IMR-90 (cell line): Measurements from ENCODE around the gene CLK3. TPM values are rescaled to one million over a fixed set of nuclear protein-coding genes. Genes with fewer than 3 reads are reported as not detected.

ENCODE experiments used
- ATAC-seq: fragments of 200-7000 bp; cut with Tn5 transposase; 2 replicates; pipeline ENCODE4 v1.9.1; 2020; ENCODE audit warnings: low read depth, mild to moderate bottlenecking, moderate library complexity
- BruUV-seq: library from RNA; stranded (reverse); fragments of 400-500 nt; replicated peaks from 2 replicates; lab custom pipeline; 2021; lab: Mats Ljungman, UMichigan
- CTCF ChIA-PET: fragments of 300-600 bp; formaldehyde crosslinking; extraction: SDS; loops from one replicate; lab custom pipeline; 2021; ENCODE audit warnings: antibody characterized with exemption; lab: Yijun Ruan, JAX
- POLR2A ChIA-PET: fragments of 300-600 bp; sonication (Branson Sonifier 250); formaldehyde crosslinking; loops from one replicate; lab custom pipeline; 2022; ENCODE audit warnings: antibody characterized with exemption; ENCODE audit not compliant: unreplicated experiment; lab: Charles Lee
- DNase-seq: peaks from one replicate; pipeline ENCODE4 v3.0.0; 2013
- H2AFZ ChIP-seq: replicated peaks from 2 replicates; pipeline ENCODE3; 2013; ENCODE audit warnings: low read length, mild to moderate bottlenecking; ENCODE audit not compliant: poor library complexity
- H2AK5ac ChIP-seq: 2 replicates; pipeline ENCODE4 v1.6.1; 2013; ENCODE audit warnings: low read depth, low read length, inconsistent platforms
- H2AK9ac ChIP-seq: replicated peaks from 2 replicates; pipeline ENCODE3; 2013; ENCODE audit warnings: mild to moderate bottlenecking, low read depth, low read length, moderate library complexity; ENCODE audit not compliant: poor library complexity
- H2BK120ac ChIP-seq: 2 replicates; pipeline ENCODE4 v1.6.1; 2013; ENCODE audit warnings: low read depth, low read length, inconsistent platforms
- H2BK15ac ChIP-seq: 3 replicates; pipeline ENCODE4 v1.6.1; 2013; ENCODE audit warnings: low read depth, low read length, inconsistent platforms
- H2BK20ac ChIP-seq: 2 replicates; pipeline ENCODE4 v1.6.1; 2013; ENCODE audit warnings: low read depth, mild to moderate bottlenecking, inconsistent platforms, low read length, moderate library complexity
- H2BK5ac ChIP-seq: 2 replicates; pipeline ENCODE4 v1.6.1; 2013; ENCODE audit warnings: mild to moderate bottlenecking, low read depth, low read length, inconsistent platforms; ENCODE audit not compliant: poor library complexity, severe bottlenecking
- H3K14ac ChIP-seq: replicated peaks from 2 replicates; pipeline ENCODE4 v1.6.1; 2013; ENCODE audit warnings: low read depth, low read length, inconsistent platforms
- H3K18ac ChIP-seq: 2 replicates; pipeline ENCODE4 v1.6.1; 2013; ENCODE audit warnings: low read depth, low read length, control low read depth
- H3K23ac ChIP-seq: 2 replicates; pipeline ENCODE4 v1.6.1; 2013; ENCODE audit warnings: low read depth, low read length, inconsistent platforms
- H3K27ac ChIP-seq: 2 replicates; pipeline ENCODE4 v1.5.1; 2013; ENCODE audit warnings: mild to moderate bottlenecking, control low read depth, low read length; ENCODE audit not compliant: insufficient read depth
- H3K27me3 ChIP-seq: 2 replicates; pipeline ENCODE4 v1.6.1; 2013; ENCODE audit warnings: low read length; ENCODE audit not compliant: control insufficient read depth, insufficient read depth
- H3K36me3 ChIP-seq: 2 replicates; pipeline ENCODE4 v1.6.1; 2013; ENCODE audit warnings: low read length, mixed read lengths; ENCODE audit not compliant: control insufficient read depth, insufficient read depth
- H3K4ac ChIP-seq: 2 replicates; pipeline ENCODE4 v1.6.1; 2013; ENCODE audit warnings: low read depth, low read length, inconsistent platforms
- H3K4me1 ChIP-seq: 2 replicates; pipeline ENCODE4 v1.6.1; 2013; ENCODE audit warnings: low read length, mixed read lengths; ENCODE audit not compliant: control insufficient read depth, insufficient read depth
- H3K4me2 ChIP-seq: 2 replicates; pipeline ENCODE4 v1.6.1; 2013; ENCODE audit warnings: low read depth, mild to moderate bottlenecking, control low read depth, low read length, moderate library complexity
- H3K4me3 ChIP-seq: 2 replicates; pipeline ENCODE4 v1.5.1; 2013; ENCODE audit warnings: low read depth, mild to moderate bottlenecking, control low read depth, low read length, moderate library complexity; ENCODE audit not compliant: insufficient read depth
- H3K56ac ChIP-seq: 2 replicates; pipeline ENCODE4 v1.6.1; 2013; ENCODE audit warnings: low read length, inconsistent platforms; ENCODE audit not compliant: insufficient read depth; ENCODE audit errors: extremely low read depth
- H3K79me1 ChIP-seq, 2 experiments: 2 replicates each; pipeline ENCODE4 v1.6.1; 2013; ENCODE audit warnings: low read length in 2 of 2, inconsistent platforms in 1 of 2, low read depth in 1 of 2
- H3K9ac ChIP-seq: 2 replicates; pipeline ENCODE4 v1.6.1; 2013; ENCODE audit warnings: low read depth, low read length, control low read depth
- H3K9me1 ChIP-seq: 2 replicates; pipeline ENCODE4 v1.6.1; 2013; ENCODE audit warnings: low read length, inconsistent platforms; ENCODE audit not compliant: insufficient read depth
- H3K9me3 ChIP-seq: 2 replicates; pipeline ENCODE4 v1.6.1; 2013; ENCODE audit warnings: low read length; ENCODE audit not compliant: control insufficient read depth, insufficient read depth
- H4K20me1 ChIP-seq: 2 replicates; pipeline ENCODE4 v1.6.1; 2013; ENCODE audit warnings: low read length, inconsistent platforms; ENCODE audit not compliant: insufficient read depth
- H4K5ac ChIP-seq: 2 replicates; pipeline ENCODE4 v1.6.1; 2013; ENCODE audit warnings: mild to moderate bottlenecking, low read depth, low read length, control low read depth
- H4K8ac ChIP-seq, 2 experiments: 2 replicates each; pipeline ENCODE4 v1.6.1; 2013; ENCODE audit warnings: low read depth in 2 of 2, low read length in 2 of 2, control low read depth in 1 of 2, inconsistent platforms in 1 of 2
- H4K91ac ChIP-seq: 2 replicates; pipeline ENCODE4 v1.6.1; 2013; ENCODE audit warnings: low read depth, low read length, inconsistent platforms; ENCODE audit not compliant: insufficient read depth
- MAFK ChIP-seq: IDR thresholded peaks from 2 replicates; pipeline ENCODE4 v1.6.1; 2012; ENCODE audit warnings: low read depth, low read length, improper control_type of control experiment
- MXI1 ChIP-seq: IDR thresholded peaks from 2 replicates; pipeline ENCODE4 v1.6.1; 2012; ENCODE audit warnings: low read depth, mild to moderate bottlenecking, low read length, moderate library complexity, borderline replicate concordance
- SMC3 ChIP-seq: fragments of 150-350 bp; IDR thresholded peaks from 2 replicates; pipeline ENCODE4 v1.6.1; 2016; ENCODE audit warnings: low read depth, mild to moderate bottlenecking, antibody characterized with exemption, low read length, moderate library complexity
- WGBS, 2 experiments: methylation state at CpG; one replicate each; pipeline versions ENCODE4 v1.1.5 to v1.1.7; 2013; ENCODE audit warnings: missing lambda C conversion rate in 2 of 2; ENCODE audit not compliant: insufficient read length in 1 of 2; ENCODE audit errors: extremely low coverage in 2 of 2; 5-methylcytosine and 5-hydroxymethylcytosine counted together
- dilution Hi-C: fragments of 300-500 bp; cut with HindIII; formaldehyde crosslinking; loops from one replicate; pipeline ENCODE4 v1.14.3; 2018; ENCODE audit warnings: low sequenced_read_pairs; ENCODE audit not compliant: unreplicated experiment
- in situ Hi-C: fragments of 300-500 bp; cut with MboI; formaldehyde crosslinking; loops from 3 replicates; pipeline ENCODE4 v1.14.3; 2019; ENCODE audit warnings: low sequenced_read_pairs, inconsistent platforms, mixed read lengths
- intact Hi-C: fragments of 100-400 bp; cut with micrococcal nuclease; formaldehyde crosslinking; loops from 2 replicates; pipeline ENCODE4 v1.10.0; 2022
- polyA plus RNA-seq, 3 experiments: library from polyadenylated mRNA; depleted of rRNA; stranded (reverse); fragments of >200 nt; gene quantifications; 2 replicates each; pipeline ENCODE4 v1.2.3, GENCODE V29; 2012; ENCODE audit warnings: low replicate concordance in 1 of 3
- total RNA-seq: library from RNA; depleted of rRNA; stranded (reverse); fragments of >200 nt; gene quantifications from 2 replicates; pipeline ENCODE4 v1.2.3, GENCODE V29; 2012

Gene CLK3
- total and polyA plus RNA-seq, 2 of the 4 experiments (the other 2 are of a cell fraction), result 84.7 to 117 TPM

- no peak overlapping the region for H4K5ac ChIP-seq
- no TSS peak for BruUV-seq
- CTCF ChIA-PET, result no interaction called here
Measured at GRCh38 chr15:74584204-74584603, 31.4 kb upstream of the CLK3 start.

More at GRCh38 chr15:74584204-74584603, 31.4 kb upstream of the CLK3 start:
- H3K56ac ChIP-seq, result no peak overlapping the region
- no peaks in the 10 kb centered on the region for H3K27me3 ChIP-seq
- no peak overlapping the region for H3K18ac ChIP-seq
- H3K4me1 ChIP-seq, result peaks cover 9% of the 10 kb centered on the region
- no peak overlapping the region for H3K27ac ChIP-seq
- intact Hi-C loops, result no loop called here
- no peak overlapping the region for H3K4me3 ChIP-seq
- H2BK120ac ChIP-seq, result no peak overlapping the region
- WGBS, 2 experiments, result no CpG with 5 or more reads among the region's 2 CpGs
- H2AK5ac ChIP-seq, result no peak overlapping the region
- dilution Hi-C loops, result no loop called here
- no peak overlapping the region for H3K4me2 ChIP-seq
- H3K4ac ChIP-seq, result no peak overlapping the region
- no peak overlapping the region for H2BK5ac ChIP-seq
- no peaks in the 10 kb centered on the region for H3K9me3 ChIP-seq
- peaks cover 4% of the 10 kb centered on the region for H4K20me1 ChIP-seq
- ATAC-seq (no peak), DNase-seq (no peak)
- TF ChIP-seq MAFK (no peak), MXI1 (no peak), SMC3 (no peak)
- H2BK15ac ChIP-seq, result no peak overlapping the region
- POLR2A ChIA-PET, result no interaction called here
- no peak overlapping the region for H3K14ac ChIP-seq
- H3K23ac ChIP-seq, result no peak overlapping the region
- no peak overlapping the region for H2BK20ac ChIP-seq
- H4K8ac ChIP-seq, result no peak overlapping the region
- H2AK9ac ChIP-seq, result no peak overlapping the region
- no peak overlapping the region for H3K9ac ChIP-seq
- H3K9me1 ChIP-seq, result peaks cover 13% of the 10 kb centered on the region
- peaks cover 4% of the 10 kb centered on the region for H3K36me3 ChIP-seq
- in situ Hi-C loops, result no loop called here
- no peak overlapping the region for H2AFZ ChIP-seq
- H4K91ac ChIP-seq, result no peak overlapping the region
- H3K79me1 ChIP-seq, result peaks cover 0 to 20% of the 10 kb centered on the region in 2 experiments; a peak in 1 of 4 replicates
